Activated naive CD4-positive, alpha-beta T cell treated with anti-CD3 and anti-CD28 coated beads, Interleukin-2, amount 50 U/mL, for 72 hours (primary cell): ENCODE measurements around the gene AKIRIN1. TPM values are rescaled to one million over a fixed set of nuclear protein-coding genes. Genes with fewer than 3 reads are reported as not detected.
"Not testable (repeated sequence)": the region's sequence is repeated elsewhere in the genome, so short reads cannot be mapped to it uniquely, and the experiment has no call there.

ENCODE experiments used
- ATAC-seq, 2 donors: fragments of 150-1000 bp; cut with Tn5 transposase; 2 replicates each; pipeline ENCODE4 v1.10.0; 2021; ENCODE audit warnings: mild to moderate bottlenecking in 2 of 2, moderate library complexity in 2 of 2
- DNase-seq, 2 donors: peaks; one replicate each; pipeline ENCODE4 v3.0.0; 2021 to 2022; ENCODE audit warnings: low spot score in 2 of 2
- H3K27ac Mint-ChIP-seq, 2 donors: one replicate each; pipeline ENCODE4 v1.8.0; 2022; ENCODE audit warnings: mild to moderate bottlenecking in 2 of 2, mixed read lengths in 2 of 2
- H3K36me3 Mint-ChIP-seq, 2 donors: one replicate each; pipeline ENCODE4 v1.8.0; 2022; ENCODE audit warnings: mixed read lengths in 2 of 2
- H3K9me3 Mint-ChIP-seq, 2 donors: one replicate each; pipeline ENCODE4 v1.8.0; 2022; ENCODE audit warnings: mixed read lengths in 2 of 2
- total RNA-seq, 2 donors: library from RNA; stranded (reverse); gene quantifications; one replicate each; pipeline ENCODE4 v1.2.3, GENCODE V29; 2022

AKIRIN1 gene
- total RNA-seq, 2 donors from 2014 or later = 45.8 to 93.6 TPM

- DNase-seq (no peak), ATAC-seq (no peak)
- H3K36me3 Mint-ChIP-seq = no peaks in the 10 kb centered on the region
- peak overlapping the region in 1 of 2 donors; percentile 49 for H3K27ac Mint-ChIP-seq
- no peaks in the 10 kb centered on the region for H3K9me3 Mint-ChIP-seq
Measured at GRCh38 chr1:39051956-39052355, 60.9 kb downstream of the AKIRIN1 start.

GRCh38 chr1:39055213-39055710, 64.2 kb downstream of the AKIRIN1 start:
- H3K36me3 Mint-ChIP-seq, H3K9me3 Mint-ChIP-seq, ATAC-seq, DNase-seq, H3K27ac Mint-ChIP-seq: not testable (repeated sequence)

Other genes with a start within 250 kb of the AKIRIN1 start
- gene RRAGC, start 131.5 kb upstream of the AKIRIN1 start, total RNA-seq = 10 to 100 TPM; 23.3 to 25.0 TPM
- gene MYCBP, start 117.9 kb upstream of the AKIRIN1 start, total RNA-seq = 10 to 100 TPM; 23.6 to 42.9 TPM
- not detected for gene GJA9, start 109.7 kb upstream of the AKIRIN1 start, total RNA-seq
- not detected for gene RHBDL2, start 49.4 kb upstream of the AKIRIN1 start, total RNA-seq
- 100 to 1,000 TPM; 153 to 211 TPM for gene NDUFS5, start 35.1 kb downstream of the AKIRIN1 start, total RNA-seq
- gene MACF1, start 213.4 kb downstream of the AKIRIN1 start, total RNA-seq = 100 to 1,000 TPM; 355 to 400 TPM